Activated effector memory CD4-positive, alpha-beta T cell treated with Interleukin-2 at 50 U/mL for 16 hours (primary cell): ENCODE data around the gene ERG.

Experiments used
- DNase-seq: peaks from one replicate; pipeline ENCODE4 v3.0.0-alpha.2; 2020

ERG gene

GRCh38 chr21:38430401-38430984 lies 67.8 kb downstream of the ERG start:
- no peak for DNase-seq

- no peak for DNase-seq
These were observed 69.3 kb downstream of the ERG start for GRCh38 chr21:38429011-38429410.

GRCh38 chr21:38428211-38428610 lies 70.1 kb downstream of the ERG start:
- no peak for DNase-seq

GRCh38 chr21:38424305-38425019 lies 73.8 kb downstream of the ERG start:
- no peak for DNase-seq

GRCh38 chr21:38422082-38422481 lies 76.2 kb downstream of the ERG start:
- DNase-seq: no peak

GRCh38 chr21:38420140-38420539 lies 78.1 kb downstream of the ERG start:
- DNase-seq: no peak

- no peak for DNase-seq
These were observed 80.6 kb downstream of the ERG start for GRCh38 chr21:38417726-38418125.

GRCh38 chr21:38416791-38417190 lies 81.5 kb downstream of the ERG start:
- no peak for DNase-seq

GRCh38 chr21:38413958-38414548 lies 84.2 kb downstream of the ERG start:
- no peak for DNase-seq

- DNase-seq: no peak
These were observed 87.8 kb downstream of the ERG start for GRCh38 chr21:38410466-38410865.

GRCh38 chr21:38409907-38410306 lies 88.4 kb downstream of the ERG start:
- DNase-seq: no peak

- no peak for DNase-seq
These were observed 94.1 kb downstream of the ERG start for GRCh38 chr21:38404177-38404576.

- DNase-seq: no peak
These were observed 95.5 kb downstream of the ERG start for GRCh38 chr21:38402795-38403194.

- DNase-seq: no peak
These were observed 96.0 kb downstream of the ERG start for GRCh38 chr21:38402291-38402690.

GRCh38 chr21:38401191-38401926 lies 96.9 kb downstream of the ERG start:
- DNase-seq: no peak

GRCh38 chr21:38400195-38400919 lies 97.9 kb downstream of the ERG start:
- DNase-seq: no peak

- DNase-seq: no peak
These were observed 99.2 kb downstream of the ERG start for GRCh38 chr21:38399103-38399502.

- DNase-seq: no peak
These were observed 102.0 kb downstream of the ERG start for GRCh38 chr21:38396325-38396724.

GRCh38 chr21:38395581-38395980 lies 102.7 kb downstream of the ERG start:
- DNase-seq: no peak

GRCh38 chr21:38392661-38393060 lies 105.6 kb downstream of the ERG start:
- no peak for DNase-seq

GRCh38 chr21:38389896-38390295 lies 108.4 kb downstream of the ERG start:
- no peak for DNase-seq

GRCh38 chr21:38389354-38389676 lies 109.0 kb downstream of the ERG start:
- no peak for DNase-seq

GRCh38 chr21:38388647-38389353 lies 109.5 kb downstream of the ERG start:
- no peak for DNase-seq
